ENCODE measurements around the gene EPM2A. TPM values are rescaled to one million over a fixed set of nuclear protein-coding genes. Genes with fewer than 3 reads are reported as not detected.

Gene EPM2A
- total and polyA plus RNA-seq, 7 donors = 2.3 to 79.5 (median 66.5) TPM

- H3K27ac ChIP-seq = no peak overlapping the region
- H3K4me3 ChIP-seq = no peak overlapping the region
- 93 to 95% methylated on average over 2 of the region's 2 CpGs for WGBS, 2 donors
- no peaks in the 10 kb centered on the region for H3K27me3 ChIP-seq
- no peaks in the 10 kb centered on the region for H3K9me3 ChIP-seq
- TF ChIP-seq EP300 (IDR thresholded peaks at IDR 0.05) (no peak), CTCF (IDR thresholded peaks at IDR 0.05) (no peak), POLR2AphosphoS5 (IDR thresholded peaks at IDR 0.05) (no peak), POLR2A (IDR thresholded peaks at IDR 0.05) (no peak)
- DNase-seq = no peak
- intact Hi-C loops (cut with DNase I) = no loop called here
- peaks cover 0 to 6% (median 4%) of the 10 kb centered on the region in 4 donors for H3K4me1 ChIP-seq
- peaks cover 0 to 15% (median 2%) of the 10 kb centered on the region in 4 donors for H3K36me3 ChIP-seq
Observed at GRCh38 chr6:145689529-145689928, 45.8 kb downstream of the EPM2A start.

- H3K27me3 ChIP-seq = no peaks in the 10 kb centered on the region
- TF ChIP-seq EP300 (IDR thresholded peaks at IDR 0.05) = no peak
- no peak for TF ChIP-seq POLR2A (IDR thresholded peaks at IDR 0.05)
- no peak for TF ChIP-seq POLR2AphosphoS5 (IDR thresholded peaks at IDR 0.05)
- no peak for TF ChIP-seq CTCF (IDR thresholded peaks at IDR 0.05)
- H3K4me3 ChIP-seq = no peak overlapping the region
- intact Hi-C loops (cut with DNase I) = no loop called here
- H3K27ac ChIP-seq = no peak overlapping the region
- WGBS, 2 donors = 82% methylated on average over 1 of the region's 1 CpG
- no peaks in the 10 kb centered on the region for H3K9me3 ChIP-seq
- H3K36me3 ChIP-seq = peaks cover 0 to 21% (median 2%) of the 10 kb centered on the region in 4 donors
- no peak for DNase-seq
- peaks cover 0 to 6% (median 4%) of the 10 kb centered on the region in 4 donors for H3K4me1 ChIP-seq
Observed at GRCh38 chr6:145688493-145688905, 46.8 kb downstream of the EPM2A start.

GRCh38 chr6:145685932-145686331, 49.4 kb downstream of the EPM2A start:
- Histone ChIP-seq H3K9me3 (no peaks in the 10 kb centered on the region), H3K4me1 (peaks cover 0 to 6% (median 4%) of the 10 kb centered on the region in 4 donors), H3K27me3 (no peaks in the 10 kb centered on the region), H3K27ac (no peak overlapping the region), H3K36me3 (peaks cover 0 to 35% (median 2%) of the 10 kb centered on the region in 4 donors), H3K4me3 (no peak overlapping the region)
- DNase-seq = no peak
- intact Hi-C loops (cut with DNase I) = no loop called here
- WGBS, 2 donors = 75 to 86% methylated on average over 2 of the region's 2 CpGs
- TF ChIP-seq POLR2AphosphoS5 (IDR thresholded peaks at IDR 0.05) = no peak
- TF ChIP-seq EP300 (IDR thresholded peaks at IDR 0.05) = no peak
- no peak for TF ChIP-seq POLR2A (IDR thresholded peaks at IDR 0.05)
- TF ChIP-seq CTCF (IDR thresholded peaks at IDR 0.05) = no peak

- no peaks in the 10 kb centered on the region for H3K9me3 ChIP-seq
- H3K4me3 ChIP-seq = no peak overlapping the region
- H3K27ac ChIP-seq = no peak overlapping the region
- DNase-seq = no peak
- H3K4me1 ChIP-seq = peaks cover 0 to 6% (median 4%) of the 10 kb centered on the region in 4 donors
- WGBS, 2 donors = 89 to 91% methylated on average over 9 of the region's 9 CpGs
- peaks cover 0 to 35% (median 2%) of the 10 kb centered on the region in 4 donors for H3K36me3 ChIP-seq
- no peaks in the 10 kb centered on the region for H3K27me3 ChIP-seq
- TF ChIP-seq CTCF (IDR thresholded peaks at IDR 0.05) (no peak), POLR2A (IDR thresholded peaks at IDR 0.05) (no peak), EP300 (IDR thresholded peaks at IDR 0.05) (no peak), POLR2AphosphoS5 (IDR thresholded peaks at IDR 0.05) (no peak)
- intact Hi-C loops (cut with DNase I) = no loop called here
Observed at GRCh38 chr6:145681965-145682364, 53.4 kb downstream of the EPM2A start.

- Histone ChIP-seq H3K4me3 (no peak overlapping the region), H3K4me1 (peaks cover 0 to 20% (median 14%) of the 10 kb centered on the region in 4 donors), H3K27ac (no peak overlapping the region), H3K36me3 (no peaks in the 10 kb centered on the region), H3K9me3 (no peaks in the 10 kb centered on the region), H3K27me3 (no peaks in the 10 kb centered on the region)
- 89 to 92% methylated on average over 5 of the region's 5 CpGs for WGBS, 2 donors
- DNase-seq = peak; percentile 55
- intact Hi-C loops (cut with DNase I) = no loop called here
- TF ChIP-seq EP300 (IDR thresholded peaks at IDR 0.05) (no peak), POLR2A (IDR thresholded peaks at IDR 0.05) (no peak), POLR2AphosphoS5 (IDR thresholded peaks at IDR 0.05) (no peak), CTCF (IDR thresholded peaks at IDR 0.05) (no peak)
Observed at GRCh38 chr6:145673504-145673903, 61.8 kb downstream of the EPM2A start.
